Memory B cell (primary cell): ENCODE measurements around the gene NKD2.
"Not testable (repeated sequence)": the region's sequence is repeated elsewhere in the genome, so short reads cannot be mapped to it uniquely, and the experiment has no call there.

Experiments used
- ATAC-seq: fragments of 150-1000 bp; cut with Tn5 transposase; 2 replicates; pipeline ENCODE4 v1.10.0; 2021; ENCODE audit warnings: low read depth, mild to moderate bottlenecking, moderate library complexity
- DNase-seq, 2 donors: peaks; one replicate each; pipeline ENCODE4 v3.0.0; 2022; ENCODE audit warnings: low spot score in 2 of 2
- H3K27ac Mint-ChIP-seq: one replicate; pipeline ENCODE4 v1.8.0; 2022; ENCODE audit warnings: mild to moderate bottlenecking, moderate library complexity, mixed read lengths
- H3K27me3 Mint-ChIP-seq: one replicate; pipeline ENCODE4 v1.8.0; 2022; ENCODE audit warnings: mixed read lengths
- H3K36me3 Mint-ChIP-seq: one replicate; pipeline ENCODE4 v1.8.0; 2022; ENCODE audit warnings: mild to moderate bottlenecking, mixed read lengths
- H3K4me1 Mint-ChIP-seq: one replicate; pipeline ENCODE4 v1.8.0; 2022; ENCODE audit warnings: mixed read lengths
- H3K4me3 Mint-ChIP-seq: one replicate; pipeline ENCODE4 v1.8.0; 2022; ENCODE audit warnings: mild to moderate bottlenecking, moderate library complexity, mixed read lengths
- H3K9me3 Mint-ChIP-seq: one replicate; pipeline ENCODE4 v1.8.0; 2022; ENCODE audit warnings: mixed read lengths

Gene NKD2

DNA sequence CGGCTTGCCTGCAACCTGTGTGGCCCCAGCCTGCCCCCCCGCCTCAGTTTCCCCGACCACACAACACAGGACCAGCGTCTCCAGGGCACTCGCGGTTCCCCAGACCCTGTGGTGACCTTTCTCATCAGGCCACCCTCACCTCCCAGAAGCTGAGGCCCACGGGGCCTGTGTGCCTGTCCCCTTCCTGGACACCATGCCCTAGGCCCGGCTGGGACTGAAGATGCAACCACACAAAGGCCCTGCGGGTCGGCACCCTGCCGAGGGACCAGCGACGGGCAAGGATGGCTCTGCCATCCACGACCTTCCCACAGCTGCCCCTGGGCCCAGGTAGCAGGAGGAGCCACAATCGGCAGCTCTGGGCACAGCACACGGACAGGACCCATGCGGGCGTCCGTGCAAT is 68.4 kb downstream of the NKD2 start:
- no peak overlapping the region for H3K27ac Mint-ChIP-seq
- peaks cover 17% of the 10 kb centered on the region for H3K36me3 Mint-ChIP-seq
- no peaks in the 10 kb centered on the region for H3K27me3 Mint-ChIP-seq
- H3K9me3 Mint-ChIP-seq, result no peaks in the 10 kb centered on the region
- DNase-seq (no peak), ATAC-seq (no peak)
- no peak overlapping the region for H3K4me3 Mint-ChIP-seq
- H3K4me1 Mint-ChIP-seq, result peaks cover 3% of the 10 kb centered on the region

- peaks cover 17% of the 10 kb centered on the region for H3K36me3 Mint-ChIP-seq
- H3K27me3 Mint-ChIP-seq, result no peaks in the 10 kb centered on the region
- DNase-seq (no peak), ATAC-seq (no peak)
- H3K4me3 Mint-ChIP-seq, result no peak overlapping the region
- no peak overlapping the region for H3K27ac Mint-ChIP-seq
- H3K9me3 Mint-ChIP-seq, result no peaks in the 10 kb centered on the region
- peaks cover 3% of the 10 kb centered on the region for H3K4me1 Mint-ChIP-seq
Observed at GRCh38 chr5:1077491-1078020, 69.0 kb downstream of the NKD2 start.

DNA sequence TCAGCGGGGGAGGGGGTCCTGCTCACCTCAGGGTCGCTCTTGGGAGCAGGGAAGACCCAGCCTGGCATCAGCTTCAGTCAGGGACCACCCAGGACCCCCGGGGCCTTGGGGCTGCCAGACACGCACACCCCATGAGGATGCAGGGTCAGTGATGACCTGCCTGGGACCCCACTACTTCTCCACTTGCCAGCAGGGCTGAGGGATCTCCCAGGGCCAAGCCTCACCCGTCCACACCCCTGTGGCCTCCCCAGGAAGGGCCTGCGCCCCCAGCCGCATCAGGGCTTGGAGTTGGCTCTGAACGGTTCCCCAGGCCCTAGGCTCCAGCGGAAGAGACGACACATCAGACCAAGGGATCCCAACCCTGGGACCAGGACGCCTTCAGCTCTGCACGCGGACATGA is 69.6 kb downstream of the NKD2 start:
- no peak overlapping the region for H3K27ac Mint-ChIP-seq
- ATAC-seq (no peak), DNase-seq (no peak)
- no peaks in the 10 kb centered on the region for H3K27me3 Mint-ChIP-seq
- no peaks in the 10 kb centered on the region for H3K9me3 Mint-ChIP-seq
- H3K4me3 Mint-ChIP-seq, result no peak overlapping the region
- peaks cover 3% of the 10 kb centered on the region for H3K4me1 Mint-ChIP-seq
- H3K36me3 Mint-ChIP-seq, result peaks cover 17% of the 10 kb centered on the region

DNA sequence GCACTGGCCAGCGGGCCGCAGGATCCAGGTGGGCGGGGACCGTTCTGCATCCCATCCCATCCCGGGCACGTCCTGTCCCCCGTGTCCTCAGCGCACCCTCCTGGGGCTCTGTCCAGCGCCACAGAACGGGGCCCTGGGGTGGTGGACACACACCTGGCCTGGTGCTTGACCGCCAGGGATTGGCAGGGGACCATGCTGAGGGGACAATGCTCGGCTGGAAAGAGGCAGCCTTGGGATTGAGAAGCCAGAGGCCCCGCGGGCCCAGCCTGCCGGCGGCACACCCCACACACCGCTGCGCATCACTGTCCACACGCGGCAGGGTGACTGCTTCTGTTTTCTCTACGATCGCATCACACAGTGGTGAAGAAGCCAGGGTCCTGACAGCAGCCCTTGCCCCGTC is 70.2 kb downstream of the NKD2 start:
- peaks cover 14% of the 10 kb centered on the region for H3K36me3 Mint-ChIP-seq
- DNase-seq, result no peak
- ATAC-seq, result no peak
- no peaks in the 10 kb centered on the region for H3K9me3 Mint-ChIP-seq
- H3K27ac Mint-ChIP-seq, result no peak overlapping the region
- H3K4me1 Mint-ChIP-seq, result peaks cover under 1% of the 10 kb centered on the region
- no peak overlapping the region for H3K4me3 Mint-ChIP-seq
- H3K27me3 Mint-ChIP-seq, result no peaks in the 10 kb centered on the region

GRCh38 chr5:1079486-1079885 is 70.9 kb downstream of the NKD2 start:
- H3K27me3 Mint-ChIP-seq, result no peaks in the 10 kb centered on the region
- no peak overlapping the region for H3K27ac Mint-ChIP-seq
- DNase-seq (no peak), ATAC-seq (no peak)
- no peaks in the 10 kb centered on the region for H3K4me1 Mint-ChIP-seq
- H3K36me3 Mint-ChIP-seq, result peaks cover 16% of the 10 kb centered on the region
- no peaks in the 10 kb centered on the region for H3K9me3 Mint-ChIP-seq
- H3K4me3 Mint-ChIP-seq, result no peak overlapping the region

DNA sequence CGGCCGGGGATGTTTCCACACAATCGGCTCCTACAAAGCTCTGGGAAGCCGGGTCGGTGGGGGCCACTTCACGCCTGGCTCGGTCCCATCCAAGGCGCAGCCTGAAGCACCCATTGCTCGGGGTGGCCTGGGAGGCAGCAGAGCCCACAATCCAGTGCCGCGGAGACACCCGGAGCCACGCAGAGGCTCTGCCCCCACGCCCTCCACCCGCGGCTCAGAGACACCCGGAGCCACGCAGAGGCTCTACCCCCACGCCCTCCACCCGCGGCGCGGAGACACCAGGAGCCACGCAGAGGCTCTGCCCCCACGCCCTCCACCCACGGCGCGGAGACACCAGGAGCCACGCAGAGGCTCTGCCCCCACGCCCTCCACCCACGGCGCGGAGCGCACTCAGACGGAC is 71.4 kb downstream of the NKD2 start:
- H3K9me3 Mint-ChIP-seq, result no peaks in the 10 kb centered on the region
- ATAC-seq (no peak), DNase-seq (no peak)
- H3K4me1 Mint-ChIP-seq, result no peaks in the 10 kb centered on the region
- no peaks in the 10 kb centered on the region for H3K27me3 Mint-ChIP-seq
- no peak overlapping the region for H3K27ac Mint-ChIP-seq
- H3K36me3 Mint-ChIP-seq, result peaks cover 16% of the 10 kb centered on the region
- H3K4me3 Mint-ChIP-seq, result no peak overlapping the region

GRCh38 chr5:1080432-1080831 is 71.8 kb downstream of the NKD2 start:
- DNase-seq, result no peak
- no peak overlapping the region for H3K4me3 Mint-ChIP-seq
- H3K36me3 Mint-ChIP-seq, result peaks cover 16% of the 10 kb centered on the region
- no peak overlapping the region for H3K27ac Mint-ChIP-seq
- no peaks in the 10 kb centered on the region for H3K27me3 Mint-ChIP-seq
- no peak for ATAC-seq
- no peaks in the 10 kb centered on the region for H3K4me1 Mint-ChIP-seq
- no peaks in the 10 kb centered on the region for H3K9me3 Mint-ChIP-seq

- Mint-ChIP-seq H3K9me3 (no peaks in the 10 kb centered on the region), H3K27ac (no peak overlapping the region), H3K27me3 (no peaks in the 10 kb centered on the region), H3K36me3 (peaks cover 16% of the 10 kb centered on the region), H3K4me1 (no peaks in the 10 kb centered on the region), H3K4me3 (no peak overlapping the region)
- ATAC-seq (no peak), DNase-seq (no peak)
Observed at GRCh38 chr5:1081519-1081918, 72.9 kb downstream of the NKD2 start.

DNA sequence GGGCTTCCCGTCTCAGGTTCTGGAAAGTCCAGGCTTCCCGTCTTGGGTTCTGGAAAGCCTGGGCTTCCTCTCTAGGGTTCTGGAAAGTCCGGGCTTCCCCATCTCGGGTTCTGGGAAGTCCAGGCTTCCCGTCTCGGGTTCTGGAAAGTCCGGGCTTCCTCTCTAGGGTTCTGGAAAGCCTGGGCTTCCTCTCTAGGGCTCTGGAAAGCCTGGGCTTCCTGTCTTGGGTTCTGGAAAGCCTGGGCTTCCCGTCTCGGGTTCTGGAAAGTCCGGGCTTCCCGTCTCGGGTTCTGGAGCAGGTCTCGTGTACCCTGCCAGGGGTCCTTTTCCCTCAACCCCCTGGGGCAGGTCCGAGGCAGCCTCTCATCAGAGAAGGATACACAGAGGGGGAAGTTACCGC is 74.4 kb downstream of the NKD2 start:
- H3K4me3 Mint-ChIP-seq, H3K27me3 Mint-ChIP-seq, H3K9me3 Mint-ChIP-seq, ATAC-seq, DNase-seq, H3K27ac Mint-ChIP-seq, H3K4me1 Mint-ChIP-seq: not testable (repeated sequence)
- peaks cover 16% of the 10 kb centered on the region for H3K36me3 Mint-ChIP-seq

- no peaks in the 10 kb centered on the region for H3K27me3 Mint-ChIP-seq
- no peak overlapping the region for H3K27ac Mint-ChIP-seq
- H3K4me3 Mint-ChIP-seq, result no peak overlapping the region
- peaks cover 13% of the 10 kb centered on the region for H3K36me3 Mint-ChIP-seq
- DNase-seq (no peak), ATAC-seq (no peak)
- H3K4me1 Mint-ChIP-seq, result no peaks in the 10 kb centered on the region
- H3K9me3 Mint-ChIP-seq, result no peaks in the 10 kb centered on the region
Observed at GRCh38 chr5:1083823-1084605, 75.4 kb downstream of the NKD2 start.

- ATAC-seq (no peak), DNase-seq (no peak)
- Mint-ChIP-seq H3K4me1 (no peaks in the 10 kb centered on the region), H3K36me3 (peaks cover 16% of the 10 kb centered on the region), H3K9me3 (no peaks in the 10 kb centered on the region), H3K27me3 (no peaks in the 10 kb centered on the region), H3K27ac (no peak overlapping the region), H3K4me3 (no peak overlapping the region)
Observed at GRCh38 chr5:1085391-1085790, 76.8 kb downstream of the NKD2 start.

DNA sequence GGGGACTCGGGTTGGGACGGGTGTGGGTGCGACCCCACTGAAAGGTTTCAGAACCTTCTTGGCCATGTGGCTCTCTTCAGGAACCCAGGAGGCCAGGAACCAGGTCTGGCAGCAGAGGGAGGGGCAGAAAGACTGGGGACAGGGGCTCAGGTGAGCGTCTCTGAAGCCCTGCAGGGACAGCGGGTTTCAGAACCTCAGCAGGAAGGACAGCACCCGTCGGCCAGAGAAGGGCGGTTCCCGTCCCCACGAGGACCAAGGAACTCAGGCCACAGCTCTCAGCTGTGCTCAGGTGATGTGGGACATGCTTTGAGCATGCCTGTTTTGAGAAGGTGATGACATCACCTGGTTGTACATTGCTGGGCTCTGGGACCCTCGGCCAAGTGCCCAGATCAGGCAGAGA is 77.5 kb downstream of the NKD2 start:
- H3K4me1 Mint-ChIP-seq, result no peaks in the 10 kb centered on the region
- ATAC-seq, result no peak
- H3K27ac Mint-ChIP-seq, result no peak overlapping the region
- no peaks in the 10 kb centered on the region for H3K9me3 Mint-ChIP-seq
- peaks cover 11% of the 10 kb centered on the region for H3K36me3 Mint-ChIP-seq
- no peak overlapping the region for H3K4me3 Mint-ChIP-seq
- no peak for DNase-seq
- H3K27me3 Mint-ChIP-seq, result no peaks in the 10 kb centered on the region

- no peaks in the 10 kb centered on the region for H3K27me3 Mint-ChIP-seq
- no peaks in the 10 kb centered on the region for H3K9me3 Mint-ChIP-seq
- ATAC-seq, result no peak
- no peaks in the 10 kb centered on the region for H3K4me1 Mint-ChIP-seq
- peaks cover 8% of the 10 kb centered on the region for H3K36me3 Mint-ChIP-seq
- H3K4me3 Mint-ChIP-seq, result no peak overlapping the region
- no peak for DNase-seq
- no peak overlapping the region for H3K27ac Mint-ChIP-seq
Observed at GRCh38 chr5:1086871-1087270, 78.3 kb downstream of the NKD2 start.

DNA sequence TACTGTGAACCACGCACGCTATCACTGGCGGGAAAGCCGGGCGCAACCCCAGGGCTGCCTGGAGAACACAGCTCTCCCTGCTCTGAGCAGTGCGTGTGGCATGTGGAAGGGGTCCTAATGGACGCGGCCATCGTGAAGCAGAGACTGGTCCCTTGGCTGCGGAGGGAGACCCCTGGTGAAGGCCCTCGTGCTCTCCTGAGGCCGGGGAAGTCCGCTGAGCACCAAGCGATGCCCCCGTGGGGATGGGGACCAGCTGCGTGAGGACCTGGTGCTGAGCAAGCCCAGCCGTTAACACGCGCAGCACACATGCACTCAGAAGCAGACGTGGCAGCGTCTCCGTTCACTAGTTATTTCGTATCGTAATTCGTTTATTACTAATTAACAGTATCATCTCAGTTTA is 78.8 kb downstream of the NKD2 start:
- Mint-ChIP-seq H3K4me3 (no peak overlapping the region), H3K27ac (no peak overlapping the region), H3K36me3 (peaks cover 8% of the 10 kb centered on the region), H3K9me3 (no peaks in the 10 kb centered on the region), H3K27me3 (no peaks in the 10 kb centered on the region), H3K4me1 (no peaks in the 10 kb centered on the region)
- no peak for ATAC-seq
- no peak for DNase-seq

GRCh38 chr5:1088031-1088430 is 79.4 kb downstream of the NKD2 start:
- no peak for ATAC-seq
- Mint-ChIP-seq H3K36me3 (peaks cover 8% of the 10 kb centered on the region), H3K9me3 (no peaks in the 10 kb centered on the region), H3K27me3 (no peaks in the 10 kb centered on the region), H3K4me1 (no peaks in the 10 kb centered on the region), H3K27ac (no peak overlapping the region), H3K4me3 (no peak overlapping the region)
- DNase-seq, result no peak
